HG03575 (cell line): Measurements from ENCODE around the gene CCS.
"Not testable (repeated sequence)": the region's sequence is repeated elsewhere in the genome, so short reads cannot be mapped to it uniquely, and the experiment has no call there.

Experiments used
- ATAC-seq: cut with Tn5 transposase; IDR thresholded peaks from one replicate; pipeline ENCODE4 v1.9.1; 2021; ENCODE audit not compliant: unreplicated experiment, insufficient number of reproducible peaks, low FRiP score; ENCODE audit errors: extremely low read depth

CCS gene

GRCh38 chr11:66585447-66585846 is 7.5 kb upstream of the CCS start:
- not testable (repeated sequence) for ATAC-seq

GRCh38 chr11:66586136-66586535 is 6.8 kb upstream of the CCS start:
- ATAC-seq = no peak

- not testable (repeated sequence) for ATAC-seq
These were observed 3.7 kb upstream of the CCS start for GRCh38 chr11:66589315-66589714.

GRCh38 chr11:66589996-66590675 is 2.8 kb upstream of the CCS start:
- no peak for ATAC-seq

GRCh38 chr11:66591175-66591574 is 1.8 kb upstream of the CCS start:
- ATAC-seq = no peak

- no peak for ATAC-seq
These were observed 284 bp downstream of the CCS start for GRCh38 chr11:66593303-66593635.

GRCh38 chr11:66593650-66594049 is 665 bp downstream of the CCS start:
- ATAC-seq = no peak

- no peak for ATAC-seq
These were observed 2.4 kb downstream of the CCS start for GRCh38 chr11:66595245-66595904.

- no peak for ATAC-seq
These were observed 6.0 kb downstream of the CCS start for GRCh38 chr11:66598993-66599392.

GRCh38 chr11:66600219-66600618 is 7.2 kb downstream of the CCS start:
- no peak for ATAC-seq

GRCh38 chr11:66600631-66601233 is 7.7 kb downstream of the CCS start:
- ATAC-seq = no peak

- no peak for ATAC-seq
These were observed 10.1 kb downstream of the CCS start for GRCh38 chr11:66603072-66603471.

- no peak for ATAC-seq
These were observed 11.2 kb downstream of the CCS start for GRCh38 chr11:66604155-66604554.

GRCh38 chr11:66606608-66607007 is 13.6 kb downstream of the CCS start:
- ATAC-seq = not testable (repeated sequence)

GRCh38 chr11:66607126-66607834 is 14.3 kb downstream of the CCS start:
- ATAC-seq = no peak

- ATAC-seq = no peak
These were observed 17.0 kb downstream of the CCS start for GRCh38 chr11:66609721-66610617.

- no peak for ATAC-seq
These were observed 19.5 kb downstream of the CCS start for GRCh38 chr11:66612458-66612857.

- no peak for ATAC-seq
These were observed 21.1 kb downstream of the CCS start for GRCh38 chr11:66614073-66614472.
